Fibroblast of pulmonary artery (primary cell): ENCODE data around the gene MYOG.

Source experiments
- DNase-seq: peaks from one replicate; pipeline ENCODE4 v3.0.0-alpha.2; 2010; ENCODE audit warnings: low read depth
- H3K4me3 ChIP-seq: replicated peaks from 2 replicates; pipeline ENCODE4 v1.5.1; 2011; ENCODE audit warnings: low read depth, mild to moderate bottlenecking, control low read depth, low read length, moderate library complexity
- CTCF ChIP-seq: IDR thresholded peaks from 2 replicates; pipeline ENCODE4 v1.5.1; 2011; ENCODE audit warnings: mild to moderate bottlenecking, control low read depth, low read length, inconsistent platforms; ENCODE audit errors: missing control alignments

MYOG gene

GRCh38 chr1:203128716-203129500 is 43.1 kb upstream of the MYOG start:
- no peak for TF ChIP-seq CTCF
- no peak for DNase-seq
- H3K4me3 ChIP-seq, result peak overlapping the region; percentile 36

GRCh38 chr1:203128431-203128715 is 42.6 kb upstream of the MYOG start:
- DNase-seq, result no peak
- no peak for TF ChIP-seq CTCF
- H3K4me3 ChIP-seq, result peak overlapping the region; percentile 36

GRCh38 chr1:203127666-203128430 is 42.0 kb upstream of the MYOG start, which contains the start of gene ADORA1:
TSS of gene ADORA1 (plus strand) at chr1:203127726. CDS start at chr1:203128842, 1,116 bp downstream.
- H3K4me3 ChIP-seq, result peak within 1 kb of the TSS; percentile 36
- no peak for TF ChIP-seq CTCF
- DNase-seq, result peak; percentile 58

GRCh38 chr1:203126866-203127665 is 41.3 kb upstream of the MYOG start:
- no peak for TF ChIP-seq CTCF
- DNase-seq, result no peak
- H3K4me3 ChIP-seq, result peak overlapping the region; percentile 36

GRCh38 chr1:203126151-203126865 is 40.5 kb upstream of the MYOG start:
- TF ChIP-seq CTCF, result peak; percentile 62
- no peak overlapping the region for H3K4me3 ChIP-seq

GRCh38 chr1:203124546-203125317 is 38.9 kb upstream of the MYOG start:
- no peak for TF ChIP-seq CTCF
- DNase-seq, result peak; percentile 28
- H3K4me3 ChIP-seq, result no peak overlapping the region

More at GRCh38 chr1:203126151-203126865, 40.5 kb upstream of the MYOG start:
- DNase-seq, result peak; percentile 41
